GM23248 (cell line): Measurements from ENCODE around the gene SFTPD. TPM values are rescaled to one million over a fixed set of nuclear protein-coding genes. Genes with fewer than 3 reads are reported as not detected.
"Not testable (repeated sequence)": the region's sequence is repeated elsewhere in the genome, so short reads cannot be mapped to it uniquely, and the experiment has no call there.

Source experiments
- DNase-seq: peaks from one replicate; pipeline ENCODE4 v3.0.0-alpha.2; 2015
- H2AFZ ChIP-seq: fragments of 200-600 bp; sonication (generic); 2 replicates; pipeline ENCODE4 v1.6.1; 2016; ENCODE audit warnings: antibody characterized with exemption
- H3F3A ChIP-seq: fragments of 200-600 bp; sonication (generic); 2 replicates; pipeline ENCODE4 v1.6.1; 2016; ENCODE audit warnings: mild to moderate bottlenecking, antibody characterized with exemption, mixed run types; ENCODE audit not compliant: insufficient read depth
- H3K27ac ChIP-seq: fragments of 200-600 bp; sonication (generic); 2 replicates; pipeline ENCODE4 v1.5.1; 2016; ENCODE audit warnings: mild to moderate bottlenecking
- H3K27me3 ChIP-seq: fragments of 200-600 bp; sonication (generic); replicated peaks from 2 replicates; pipeline ENCODE4 v1.6.1; 2016; ENCODE audit warnings: mild to moderate bottlenecking; ENCODE audit not compliant: insufficient read depth
- H3K36me3 ChIP-seq: fragments of 200-600 bp; sonication (generic); 2 replicates; pipeline ENCODE4 v1.6.1; 2016; ENCODE audit warnings: low read depth, mild to moderate bottlenecking
- H3K4me1 ChIP-seq: fragments of 200-600 bp; sonication (generic); 2 replicates; pipeline ENCODE4 v1.6.1; 2016; ENCODE audit warnings: mild to moderate bottlenecking; ENCODE audit not compliant: insufficient read depth
- H3K4me2 ChIP-seq: fragments of 200-600 bp; sonication (generic); one replicate; pipeline ENCODE4 v1.6.1; 2016; ENCODE audit warnings: mild to moderate bottlenecking; ENCODE audit not compliant: unreplicated experiment
- H3K4me3 ChIP-seq: fragments of 200-600 bp; sonication (generic); 2 replicates; pipeline ENCODE4 v1.5.1; 2016; ENCODE audit warnings: mild to moderate bottlenecking
- H3K79me2 ChIP-seq: fragments of 200-600 bp; sonication (generic); 2 replicates; pipeline ENCODE4 v1.6.1; 2016; ENCODE audit warnings: mild to moderate bottlenecking; ENCODE audit not compliant: insufficient read depth
- H3K9ac ChIP-seq: fragments of 200-600 bp; sonication (generic); 2 replicates; pipeline ENCODE4 v1.6.1; 2016; ENCODE audit warnings: mild to moderate bottlenecking
- H3K9me2 ChIP-seq: fragments of 200-600 bp; sonication (generic); 2 replicates; pipeline ENCODE4 v1.6.1; 2016; ENCODE audit warnings: mixed run types, mild to moderate bottlenecking, moderate library complexity; ENCODE audit not compliant: insufficient read depth
- H3K9me3 ChIP-seq: fragments of 200-600 bp; sonication (generic); one replicate; pipeline ENCODE4 v1.6.1; 2017; ENCODE audit warnings: low read depth
- H4K20me1 ChIP-seq: fragments of 200-600 bp; sonication (generic); 2 replicates; pipeline ENCODE4 v1.6.0; 2016; ENCODE audit not compliant: insufficient read depth
- EZH2 ChIP-seq: fragments of 200-600 bp; sonication (generic); IDR thresholded peaks from 2 replicates; pipeline ENCODE4 v1.6.1; 2018; ENCODE audit warnings: antibody characterized with exemption, mild to moderate bottlenecking; ENCODE audit not compliant: insufficient read depth, poor library complexity, severe bottlenecking
- EZH2phosphoT487 ChIP-seq: fragments of 200-600 bp; sonication (generic); IDR thresholded peaks from 2 replicates; pipeline ENCODE4 v1.6.1; 2018; ENCODE audit warnings: antibody characterized with exemption, moderate library complexity, mild to moderate bottlenecking, low read depth; ENCODE audit not compliant: insufficient read depth
- WGBS, 2 experiments: methylation state at CpG; one replicate each; pipeline ENCODE4 v1.1.6; 2015 to 2017; ENCODE audit warnings: low lambda C conversion rate in 2 of 2, low coverage in 1 of 2; ENCODE audit errors: missing lambda C conversion rate in 2 of 2; 5-methylcytosine and 5-hydroxymethylcytosine counted together
- in situ Hi-C: fragments of 300-500 bp; cut with MboI; formaldehyde crosslinking; loops from 2 replicates; pipeline ENCODE4 v1.15.0; 2020
- polyA plus RNA-seq: library from polyadenylated mRNA; unstranded; fragments of >200 nt; fragmentation: Nextera tagmentation; extraction: Ambion mirVana; gene quantifications from 2 replicates; pipeline ENCODE4 v1.2.1, GENCODE V29; 2016
- total RNA-seq: library from RNA; depleted of rRNA; stranded (reverse); fragments of >200 nt; shearing (Covaris generic); gene quantifications from 2 replicates; pipeline ENCODE4 v1.2.3, GENCODE V29; 2014

Gene SFTPD
- total and polyA plus RNA-seq, 2 experiments from 2014 or later = 0.46 TPM; not detected in 1

GRCh38 chr10:79925614-79926013 lies 23.3 kb downstream of the SFTPD start:
- in situ Hi-C loops = loop anchor here (10.0 kb wide), 1 partner anchor 361 kb away; the partner anchor contains the start of gene SFTPA2
- Histone ChIP-seq H3K27ac (no peak overlapping the region), H3K9ac (no peak overlapping the region), H3K27me3 (peaks cover 5% of the 10 kb centered on the region), H3K36me3 (no peaks in the 10 kb centered on the region), H3K79me2 (no peaks in the 10 kb centered on the region), H3K9me2 (no peaks in the 10 kb centered on the region), H3K9me3 (no peaks in the 10 kb centered on the region), H3K4me2 (no peak overlapping the region), H2AFZ (no peak overlapping the region), H4K20me1 (no peaks in the 10 kb centered on the region), H3K4me1 (no peaks in the 10 kb centered on the region), H3K4me3 (no peak overlapping the region), H3F3A (no peaks in the 10 kb centered on the region)
- no peak for DNase-seq
- no peak for TF ChIP-seq EZH2phosphoT487
- TF ChIP-seq EZH2 = no peak
- 52 to 56% methylated on average over 3 of the region's 3 CpGs for WGBS, 2 experiments

GRCh38 chr10:79923669-79924068 lies 25.2 kb downstream of the SFTPD start:
- no peak overlapping the region for H3K9ac ChIP-seq
- TF ChIP-seq EZH2phosphoT487 (no peak), EZH2 (no peak)
- H4K20me1 ChIP-seq = no peaks in the 10 kb centered on the region
- no peaks in the 10 kb centered on the region for H3K9me2 ChIP-seq
- no peak overlapping the region for H3K4me3 ChIP-seq
- no peaks in the 10 kb centered on the region for H3K79me2 ChIP-seq
- no peaks in the 10 kb centered on the region for H3K4me1 ChIP-seq
- 92 to 94% methylated on average over 8 of the region's 8 CpGs for WGBS, 2 experiments
- no peaks in the 10 kb centered on the region for H3K9me3 ChIP-seq
- in situ Hi-C loops = loop anchor here (10.0 kb wide), 1 partner anchor 359 kb away; the partner anchor contains the start of gene SFTPA2
- H3F3A ChIP-seq = no peaks in the 10 kb centered on the region
- H3K4me2 ChIP-seq = no peak overlapping the region
- no peaks in the 10 kb centered on the region for H3K36me3 ChIP-seq
- DNase-seq = no peak
- H2AFZ ChIP-seq = no peak overlapping the region
- no peaks in the 10 kb centered on the region for H3K27me3 ChIP-seq
- H3K27ac ChIP-seq = no peak overlapping the region

DNA sequence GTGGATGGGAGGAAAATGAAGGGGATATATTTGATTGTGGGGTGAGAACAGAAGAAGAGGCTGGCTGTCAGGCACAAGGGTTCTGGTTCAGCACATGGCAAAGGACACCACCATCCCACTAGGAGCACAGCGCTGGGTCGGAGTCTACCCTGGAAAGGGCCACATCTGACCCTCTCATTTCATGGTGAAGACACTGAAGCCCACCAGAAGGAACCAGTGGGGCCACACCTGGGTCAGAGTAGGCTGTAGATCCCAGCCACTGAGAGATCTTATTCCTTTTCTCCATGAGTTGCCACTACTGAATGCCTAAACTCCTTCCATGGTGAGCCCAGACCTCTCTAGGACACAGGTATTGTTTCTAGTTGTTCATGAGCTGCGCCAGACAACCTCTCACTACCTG lies 25.8 kb downstream of the SFTPD start:
- in situ Hi-C loops = loop anchor here (10.0 kb wide), 1 partner anchor 358 kb away; the partner anchor contains the start of gene SFTPA2
- H3F3A ChIP-seq = no peaks in the 10 kb centered on the region

GRCh38 chr10:79922011-79922412 lies 26.9 kb downstream of the SFTPD start:
- not testable (repeated sequence) for H3K4me3 ChIP-seq, H3K36me3 ChIP-seq, DNase-seq, H4K20me1 ChIP-seq, H3K4me1 ChIP-seq, H3K79me2 ChIP-seq, H3K27ac ChIP-seq, H3K27me3 ChIP-seq, H3K9ac ChIP-seq, H3K9me2 ChIP-seq, H3K4me2 ChIP-seq, H3K9me3 ChIP-seq, H3F3A ChIP-seq, H2AFZ ChIP-seq
- 83 to 98% methylated on average over 5 to 6 of the region's 6 CpGs for WGBS, 2 experiments
- in situ Hi-C loops = loop anchor here (10.0 kb wide), 1 partner anchor 357 kb away; the partner anchor contains the start of gene SFTPA2

More for the DNA sequence above, 25.8 kb downstream of the SFTPD start:
- no peak overlapping the region for H3K4me2 ChIP-seq
- H3K9ac ChIP-seq = no peak overlapping the region
- H3K4me3 ChIP-seq = no peak overlapping the region
- H3K9me3 ChIP-seq = no peaks in the 10 kb centered on the region
- H3K27me3 ChIP-seq = no peaks in the 10 kb centered on the region
- no peaks in the 10 kb centered on the region for H4K20me1 ChIP-seq
- no peak overlapping the region for H2AFZ ChIP-seq
- no peak overlapping the region for H3K27ac ChIP-seq
- H3K79me2 ChIP-seq = no peaks in the 10 kb centered on the region
- no peak for TF ChIP-seq EZH2
- no peak for TF ChIP-seq EZH2phosphoT487
- no peaks in the 10 kb centered on the region for H3K4me1 ChIP-seq
- 91 to 100% methylated on average over 3 of the region's 3 CpGs for WGBS, 2 experiments
- DNase-seq = no peak
- no peaks in the 10 kb centered on the region for H3K36me3 ChIP-seq
- H3K9me2 ChIP-seq = no peaks in the 10 kb centered on the region

DNA sequence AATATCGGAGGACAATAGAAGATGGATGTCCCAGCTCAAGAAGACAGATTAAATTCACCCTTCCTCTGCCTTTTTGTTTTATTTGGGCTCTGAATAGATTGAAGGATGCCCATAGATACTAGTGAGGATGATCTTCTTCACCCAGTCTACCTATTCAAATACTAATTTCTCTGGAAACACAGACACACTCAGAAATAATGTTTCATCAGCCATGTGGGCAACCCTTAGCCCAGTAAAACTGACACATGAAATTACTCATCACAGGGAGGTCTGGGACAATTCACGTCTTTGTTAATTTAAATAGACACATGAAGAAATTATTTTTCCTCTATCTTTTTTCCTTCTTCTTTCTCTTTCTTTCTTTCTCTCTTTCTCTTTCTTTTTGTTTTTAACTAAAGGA lies 33.1 kb downstream of the SFTPD start:
- DNase-seq, H3F3A ChIP-seq, H3K79me2 ChIP-seq, H3K9ac ChIP-seq, H3K9me3 ChIP-seq, H3K27me3 ChIP-seq, H4K20me1 ChIP-seq, H2AFZ ChIP-seq, H3K4me2 ChIP-seq, in situ Hi-C loops, H3K36me3 ChIP-seq, H3K4me3 ChIP-seq, H3K4me1 ChIP-seq, H3K27ac ChIP-seq, H3K9me2 ChIP-seq: not testable (repeated sequence)
- WGBS, 2 experiments = 85 to 94% methylated on average over 2 of the region's 2 CpGs

DNA sequence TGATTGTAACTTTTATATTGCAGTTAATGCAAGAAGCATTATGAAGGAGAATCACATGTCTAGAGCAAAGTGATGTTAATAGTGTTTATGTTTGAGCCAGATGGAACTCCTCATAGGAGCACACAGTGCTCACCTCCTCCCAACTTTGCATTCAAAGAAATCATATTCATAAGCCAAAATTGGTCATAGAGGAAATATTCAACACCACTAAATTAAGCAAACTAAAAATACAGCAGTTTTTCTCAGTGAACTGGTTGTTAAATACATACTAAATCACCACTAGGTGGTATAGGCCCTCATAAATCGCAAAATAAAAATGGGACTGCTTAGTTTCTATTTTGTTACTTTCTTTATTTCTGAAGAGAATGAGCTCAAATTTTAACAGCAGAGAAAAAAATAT lies 34.4 kb downstream of the SFTPD start:
- H3K9me2 ChIP-seq, H3F3A ChIP-seq, H3K4me1 ChIP-seq, H3K4me2 ChIP-seq, H3K9ac ChIP-seq, H3K9me3 ChIP-seq, H3K79me2 ChIP-seq, H3K27me3 ChIP-seq, H3K36me3 ChIP-seq, in situ Hi-C loops, H4K20me1 ChIP-seq, H3K27ac ChIP-seq, H2AFZ ChIP-seq, H3K4me3 ChIP-seq: not testable (repeated sequence)
- 58 to 69% methylated on average over 1 of the region's 1 CpG for WGBS, 2 experiments
- peak; percentile 36 for DNase-seq
